Measurements from ENCODE around the gene EEF2K.

DNA sequence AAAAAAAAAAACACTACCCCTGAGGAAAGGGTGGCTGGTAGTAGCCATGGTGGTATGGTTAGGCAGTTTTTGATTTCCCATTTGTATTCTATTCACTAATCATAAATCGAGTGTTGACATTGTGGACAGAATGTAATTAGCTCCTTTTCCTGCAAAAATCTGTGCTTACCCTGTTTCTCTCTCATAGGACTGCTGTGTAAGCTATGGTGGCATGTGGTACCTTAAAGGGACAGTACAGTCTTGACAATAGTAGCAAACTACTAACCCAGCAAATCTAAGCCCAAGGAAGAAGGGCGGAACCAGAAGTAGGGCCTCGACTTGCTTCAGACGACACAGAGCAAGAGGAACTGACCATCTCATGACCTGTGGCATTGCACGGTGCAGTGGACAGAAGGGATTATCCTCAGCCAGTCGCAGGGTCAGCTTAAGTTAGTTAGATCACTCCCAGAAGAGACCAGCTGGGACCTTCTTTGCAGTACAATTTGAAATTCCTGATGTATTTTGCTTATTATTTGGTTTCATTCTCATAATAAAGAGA, 127.4 kb downstream of the EEF2K start:
- TF ChIP-seq ARNTL (CRISPR knock-in tag; IDR thresholded peaks at IDR 0.05; ENCODE audit: borderline replicate concordance, low read depth) (no peak), ZFP3 (CRISPR knock-in tag; IDR thresholded peaks at IDR 0.05) (no peak), GLIS3 (CRISPR knock-in tag; IDR thresholded peaks at IDR 0.05) (no peak), SNAI2 (CRISPR knock-in tag; IDR thresholded peaks at IDR 0.05) (no peak), ESRRG (CRISPR knock-in tag; IDR thresholded peaks at IDR 0.05) (no peak), ZC3H10 (CRISPR knock-in tag; IDR thresholded peaks at IDR 0.05) (no peak), CSDC2 (CRISPR knock-in tag; IDR thresholded peaks at IDR 0.05) (no peak)
- TF ChIP-seq, protein P1, sequence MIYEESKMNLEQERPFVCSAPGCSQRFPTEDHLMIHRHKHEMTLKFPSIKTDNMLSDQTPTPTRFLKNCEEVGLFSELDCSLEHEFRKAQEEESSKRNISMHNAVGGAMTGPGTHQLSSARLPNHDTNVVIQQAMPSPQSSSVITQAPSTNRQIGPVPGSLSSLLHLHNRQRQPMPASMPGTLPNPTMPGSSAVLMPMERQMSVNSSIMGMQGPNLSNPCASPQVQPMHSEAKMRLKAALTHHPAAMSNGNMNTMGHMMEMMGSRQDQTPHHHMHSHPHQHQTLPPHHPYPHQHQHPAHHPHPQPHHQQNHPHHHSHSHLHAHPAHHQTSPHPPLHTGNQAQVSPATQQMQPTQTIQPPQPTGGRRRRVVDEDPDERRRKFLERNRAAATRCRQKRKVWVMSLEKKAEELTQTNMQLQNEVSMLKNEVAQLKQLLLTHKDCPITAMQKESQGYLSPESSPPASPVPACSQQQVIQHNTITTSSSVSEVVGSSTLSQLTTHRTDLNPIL (CRISPR knock-in tag; IDR thresholded peaks at IDR 0.05; ENCODE audit: low read depth): no peak
- TF ChIP-seq, protein P2, sequence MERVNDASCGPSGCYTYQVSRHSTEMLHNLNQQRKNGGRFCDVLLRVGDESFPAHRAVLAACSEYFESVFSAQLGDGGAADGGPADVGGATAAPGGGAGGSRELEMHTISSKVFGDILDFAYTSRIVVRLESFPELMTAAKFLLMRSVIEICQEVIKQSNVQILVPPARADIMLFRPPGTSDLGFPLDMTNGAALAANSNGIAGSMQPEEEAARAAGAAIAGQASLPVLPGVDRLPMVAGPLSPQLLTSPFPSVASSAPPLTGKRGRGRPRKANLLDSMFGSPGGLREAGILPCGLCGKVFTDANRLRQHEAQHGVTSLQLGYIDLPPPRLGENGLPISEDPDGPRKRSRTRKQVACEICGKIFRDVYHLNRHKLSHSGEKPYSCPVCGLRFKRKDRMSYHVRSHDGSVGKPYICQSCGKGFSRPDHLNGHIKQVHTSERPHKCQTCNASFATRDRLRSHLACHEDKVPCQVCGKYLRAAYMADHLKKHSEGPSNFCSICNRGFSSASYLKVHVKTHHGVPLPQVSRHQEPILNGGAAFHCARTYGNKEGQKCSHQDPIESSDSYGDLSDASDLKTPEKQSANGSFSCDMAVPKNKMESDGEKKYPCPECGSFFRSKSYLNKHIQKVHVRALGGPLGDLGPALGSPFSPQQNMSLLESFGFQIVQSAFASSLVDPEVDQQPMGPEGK (CRISPR knock-in tag; IDR thresholded peaks at IDR 0.05; ENCODE audit: borderline replicate concordance): no peak
- TF ChIP-seq, protein P3, sequence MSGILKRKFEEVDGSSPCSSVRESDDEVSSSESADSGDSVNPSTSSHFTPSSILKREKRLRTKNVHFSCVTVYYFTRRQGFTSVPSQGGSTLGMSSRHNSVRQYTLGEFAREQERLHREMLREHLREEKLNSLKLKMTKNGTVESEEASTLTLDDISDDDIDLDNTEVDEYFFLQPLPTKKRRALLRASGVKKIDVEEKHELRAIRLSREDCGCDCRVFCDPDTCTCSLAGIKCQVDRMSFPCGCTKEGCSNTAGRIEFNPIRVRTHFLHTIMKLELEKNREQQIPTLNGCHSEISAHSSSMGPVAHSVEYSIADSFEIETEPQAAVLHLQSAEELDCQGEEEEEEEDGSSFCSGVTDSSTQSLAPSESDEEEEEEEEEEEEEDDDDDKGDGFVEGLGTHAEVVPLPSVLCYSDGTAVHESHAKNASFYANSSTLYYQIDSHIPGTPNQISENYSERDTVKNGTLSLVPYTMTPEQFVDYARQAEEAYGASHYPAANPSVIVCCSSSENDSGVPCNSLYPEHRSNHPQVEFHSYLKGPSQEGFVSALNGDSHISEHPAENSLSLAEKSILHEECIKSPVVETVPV (CRISPR knock-in tag; IDR thresholded peaks at IDR 0.05): no peak
- TF ChIP-seq, protein P4, sequence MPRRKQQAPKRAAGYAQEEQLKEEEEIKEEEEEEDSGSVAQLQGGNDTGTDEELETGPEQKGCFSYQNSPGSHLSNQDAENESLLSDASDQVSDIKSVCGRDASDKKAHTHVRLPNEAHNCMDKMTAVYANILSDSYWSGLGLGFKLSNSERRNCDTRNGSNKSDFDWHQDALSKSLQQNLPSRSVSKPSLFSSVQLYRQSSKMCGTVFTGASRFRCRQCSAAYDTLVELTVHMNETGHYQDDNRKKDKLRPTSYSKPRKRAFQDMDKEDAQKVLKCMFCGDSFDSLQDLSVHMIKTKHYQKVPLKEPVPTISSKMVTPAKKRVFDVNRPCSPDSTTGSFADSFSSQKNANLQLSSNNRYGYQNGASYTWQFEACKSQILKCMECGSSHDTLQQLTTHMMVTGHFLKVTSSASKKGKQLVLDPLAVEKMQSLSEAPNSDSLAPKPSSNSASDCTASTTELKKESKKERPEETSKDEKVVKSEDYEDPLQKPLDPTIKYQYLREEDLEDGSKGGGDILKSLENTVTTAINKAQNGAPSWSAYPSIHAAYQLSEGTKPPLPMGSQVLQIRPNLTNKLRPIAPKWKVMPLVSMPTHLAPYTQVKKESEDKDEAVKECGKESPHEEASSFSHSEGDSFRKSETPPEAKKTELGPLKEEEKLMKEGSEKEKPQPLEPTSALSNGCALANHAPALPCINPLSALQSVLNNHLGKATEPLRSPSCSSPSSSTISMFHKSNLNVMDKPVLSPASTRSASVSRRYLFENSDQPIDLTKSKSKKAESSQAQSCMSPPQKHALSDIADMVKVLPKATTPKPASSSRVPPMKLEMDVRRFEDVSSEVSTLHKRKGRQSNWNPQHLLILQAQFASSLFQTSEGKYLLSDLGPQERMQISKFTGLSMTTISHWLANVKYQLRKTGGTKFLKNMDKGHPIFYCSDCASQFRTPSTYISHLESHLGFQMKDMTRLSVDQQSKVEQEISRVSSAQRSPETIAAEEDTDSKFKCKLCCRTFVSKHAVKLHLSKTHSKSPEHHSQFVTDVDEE (CRISPR knock-in tag; IDR thresholded peaks at IDR 0.05): no peak
- TF ChIP-seq, protein P5, sequence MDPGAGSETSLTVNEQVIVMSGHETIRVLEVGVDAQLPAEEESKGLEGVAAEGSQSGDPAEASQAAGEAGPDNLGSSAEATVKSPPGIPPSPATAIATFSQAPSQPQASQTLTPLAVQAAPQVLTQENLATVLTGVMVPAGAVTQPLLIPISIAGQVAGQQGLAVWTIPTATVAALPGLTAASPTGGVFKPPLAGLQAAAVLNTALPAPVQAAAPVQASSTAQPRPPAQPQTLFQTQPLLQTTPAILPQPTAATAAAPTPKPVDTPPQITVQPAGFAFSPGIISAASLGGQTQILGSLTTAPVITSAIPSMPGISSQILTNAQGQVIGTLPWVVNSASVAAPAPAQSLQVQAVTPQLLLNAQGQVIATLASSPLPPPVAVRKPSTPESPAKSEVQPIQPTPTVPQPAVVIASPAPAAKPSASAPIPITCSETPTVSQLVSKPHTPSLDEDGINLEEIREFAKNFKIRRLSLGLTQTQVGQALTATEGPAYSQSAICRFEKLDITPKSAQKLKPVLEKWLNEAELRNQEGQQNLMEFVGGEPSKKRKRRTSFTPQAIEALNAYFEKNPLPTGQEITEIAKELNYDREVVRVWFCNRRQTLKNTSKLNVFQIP (CRISPR knock-in tag; IDR thresholded peaks at IDR 0.05; ENCODE audit: borderline replicate concordance, low read depth): no peak

Measured in SK-N-SH treated with all-trans-retinoic acid at 6 μM for 48 hours (cell line).